Bronchial smooth muscle cell (primary cell): Measurements from ENCODE around the gene SPAG4. TPM values are rescaled to one million over a fixed set of nuclear protein-coding genes. Genes with fewer than 3 reads are reported as not detected.

Experiments used
- total RNA-seq: library from RNA; depleted of rRNA; stranded (reverse); fragments of >200 nt; gene quantifications from 2 replicates; pipeline ENCODE4 v1.2.1, GENCODE V29; 2014

SPAG4 gene, protein sequence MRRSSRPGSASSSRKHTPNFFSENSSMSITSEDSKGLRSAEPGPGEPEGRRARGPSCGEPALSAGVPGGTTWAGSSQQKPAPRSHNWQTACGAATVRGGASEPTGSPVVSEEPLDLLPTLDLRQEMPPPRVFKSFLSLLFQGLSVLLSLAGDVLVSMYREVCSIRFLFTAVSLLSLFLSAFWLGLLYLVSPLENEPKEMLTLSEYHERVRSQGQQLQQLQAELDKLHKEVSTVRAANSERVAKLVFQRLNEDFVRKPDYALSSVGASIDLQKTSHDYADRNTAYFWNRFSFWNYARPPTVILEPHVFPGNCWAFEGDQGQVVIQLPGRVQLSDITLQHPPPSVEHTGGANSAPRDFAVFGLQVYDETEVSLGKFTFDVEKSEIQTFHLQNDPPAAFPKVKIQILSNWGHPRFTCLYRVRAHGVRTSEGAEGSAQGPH
- 4.7 and 10.2 TPM in 2 replicates for total RNA-seq

DNA sequence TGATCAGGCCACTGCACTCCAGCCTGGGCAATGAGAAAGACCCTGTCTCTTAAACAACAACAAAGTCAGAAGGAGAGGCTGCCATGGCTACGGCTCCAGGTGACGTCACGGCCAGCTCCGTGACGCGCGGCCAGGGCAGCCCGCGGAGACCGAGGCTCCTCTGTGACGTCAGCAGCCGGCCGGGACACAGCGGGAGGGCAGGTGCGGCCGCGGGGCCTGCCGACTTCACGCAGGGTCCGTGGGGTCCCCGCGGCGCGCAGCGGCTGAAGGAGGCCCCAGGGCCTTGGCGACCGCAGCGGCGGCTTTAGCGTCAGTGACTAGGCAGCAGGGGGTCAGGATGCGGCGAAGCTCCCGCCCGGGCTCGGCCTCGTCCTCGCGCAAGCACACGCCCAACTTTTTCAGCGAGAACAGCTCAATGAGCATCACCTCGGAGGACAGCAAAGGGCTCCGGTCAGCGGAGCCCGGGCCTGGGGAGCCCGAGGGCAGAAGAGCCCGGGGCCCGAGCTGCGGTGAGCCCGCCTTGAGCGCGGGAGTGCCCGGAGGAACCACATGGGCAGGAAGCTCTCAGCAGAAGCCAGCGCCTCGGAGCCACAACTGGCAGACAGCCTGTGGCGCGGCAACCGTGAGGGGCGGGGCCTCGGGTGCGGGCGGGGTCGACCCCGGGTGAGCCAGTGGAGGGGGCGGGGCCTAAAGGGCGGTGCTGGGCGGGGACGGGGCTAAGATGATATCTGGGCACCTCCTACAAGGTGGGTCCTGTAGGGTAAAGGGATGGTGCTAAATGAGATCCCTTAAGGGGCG lies at the start of gene SPAG4:
TSS of gene SPAG4 (plus strand) at position 163 of the 798 bp plus-strand sequence. CDS start at position 338, 175 bp downstream.

DNA sequence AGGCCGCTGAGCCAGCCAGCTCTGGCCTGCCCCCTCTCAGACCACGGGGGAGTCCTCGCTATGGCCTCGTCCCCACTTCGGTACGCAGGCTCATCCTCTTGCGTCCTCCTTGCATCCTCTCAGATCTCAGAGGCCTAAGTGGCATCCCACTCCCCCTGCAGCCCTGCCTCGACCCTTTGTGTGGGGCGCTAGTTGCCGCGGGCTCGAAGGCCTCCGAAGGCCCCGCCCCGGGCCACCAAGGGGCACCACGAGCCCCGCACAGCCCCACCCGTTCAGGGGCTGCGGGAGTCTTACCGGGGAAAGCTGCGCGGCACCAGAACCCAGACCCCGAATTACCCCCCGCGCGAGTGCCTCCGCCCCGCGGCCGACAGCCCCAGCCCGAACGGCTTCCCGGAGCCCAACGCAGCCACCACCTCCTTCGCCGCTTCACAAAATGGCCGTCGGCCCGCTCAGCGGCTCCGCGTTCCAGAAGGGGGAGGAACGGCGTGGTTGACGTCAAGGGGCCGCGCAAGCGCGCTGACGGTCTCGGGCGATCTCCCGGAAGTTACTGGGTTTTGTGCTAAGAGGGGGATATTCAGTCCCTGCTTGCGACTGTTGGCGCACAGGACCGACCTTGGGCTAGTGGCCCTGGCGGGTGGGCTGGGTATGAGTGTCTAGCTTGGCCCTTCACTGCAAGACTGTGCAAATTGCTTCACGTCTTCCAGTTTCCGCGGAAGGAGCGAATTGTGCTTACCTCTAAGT lies 49.0 kb downstream of the SPAG4 start, which contains the start of the genes CPNE1 and RBM12:
TSS of gene CPNE1 (minus strand) at position 435 of the 741 bp plus-strand sequence. CDS start 31,977 bp downstream, outside the sequence.
TSS of gene RBM12 (minus strand) at position 435 of the 741 bp plus-strand sequence. CDS start 9,578 bp downstream, outside the sequence.

Other genes starting within 250 kb of the SPAG4 start
- 30.3 and 37.9 TPM in 2 replicates for gene UQCC1, start 203.9 kb upstream of the SPAG4 start, total RNA-seq
- gene GDF5, start 177.6 kb upstream of the SPAG4 start, total RNA-seq: 6.1 and 23.2 TPM in 2 replicates
- gene CEP250, start 160.2 kb upstream of the SPAG4 start, total RNA-seq: 23.7 and 30.9 TPM in 2 replicates
- gene C20orf173, start 86.2 kb upstream of the SPAG4 start, total RNA-seq: not detected in 2 replicates
- gene ERGIC3, start 73.8 kb upstream of the SPAG4 start, total RNA-seq: 407 and 670 TPM in 2 replicates
- 169 and 177 TPM in 2 replicates for gene CPNE1, start 49.1 kb downstream of the SPAG4 start, total RNA-seq
- 24.6 and 29.3 TPM in 2 replicates for gene RBM12, start 49.1 kb downstream of the SPAG4 start, total RNA-seq
- gene NFS1, start 83.5 kb downstream of the SPAG4 start, total RNA-seq: 18.9 and 24.0 TPM in 2 replicates
- gene ROMO1, start 83.6 kb downstream of the SPAG4 start, total RNA-seq: 284 and 482 TPM in 2 replicates
- gene RBM39, start 126.4 kb downstream of the SPAG4 start, total RNA-seq: 335 and 481 TPM in 2 replicates
- 19.3 and 24.7 TPM in 2 replicates for gene PHF20, start 156.2 kb downstream of the SPAG4 start, total RNA-seq